ENCODE measurements around the gene SLC22A16. TPM values are rescaled to one million over a fixed set of nuclear protein-coding genes. Genes with fewer than 3 reads are reported as not detected.

The SLC22A16 gene
- total and polyA plus RNA-seq, 2 experiments from 2014 or later = not detected

GRCh38 chr6:110462884-110463481 lies 13.4 kb downstream of the SLC22A16 start:
- H3K36me3 ChIP-seq (replicated peaks; ENCODE audit: insufficient read depth, low read depth) = no peaks in the 10 kb centered on the region
- no peaks in the 10 kb centered on the region for H3K9me2 ChIP-seq (replicated peaks; ENCODE audit: insufficient read depth)
- no peak for DNase-seq (ENCODE audit: low spot score)
- no peaks in the 10 kb centered on the region for H3K4me1 ChIP-seq (ENCODE audit: insufficient read depth)
- no peak overlapping the region for H3K4me2 ChIP-seq
- TF ChIP-seq EZH2 (IDR thresholded peaks at IDR 0.05; ENCODE audit: borderline replicate concordance) (no peak), CTCF (IDR thresholded peaks at IDR 0.05; ENCODE audit: poor library complexity) (no peak), EZH2phosphoT487 (IDR thresholded peaks at IDR 0.05; ENCODE audit: low read depth, severe bottlenecking, unreplicated experiment) (no peak)
- WGBS (ENCODE audit: low lambda C conversion rate, missing lambda C conversion rate) = 90% methylated on average over 2 of the region's 2 CpGs
- H3K79me2 ChIP-seq = no peaks in the 10 kb centered on the region
- no peak overlapping the region for H3K27ac ChIP-seq
- H4K20me1 ChIP-seq (ENCODE audit: insufficient read depth, poor library complexity, severe bottlenecking) = no peaks in the 10 kb centered on the region
- H3K27me3 ChIP-seq = no peaks in the 10 kb centered on the region
- no peak overlapping the region for H3K4me3 ChIP-seq
- H2AFZ ChIP-seq = no peak overlapping the region
- peaks cover 4% of the 10 kb centered on the region for H3K9me3 ChIP-seq (ENCODE audit: low read depth)

DNA sequence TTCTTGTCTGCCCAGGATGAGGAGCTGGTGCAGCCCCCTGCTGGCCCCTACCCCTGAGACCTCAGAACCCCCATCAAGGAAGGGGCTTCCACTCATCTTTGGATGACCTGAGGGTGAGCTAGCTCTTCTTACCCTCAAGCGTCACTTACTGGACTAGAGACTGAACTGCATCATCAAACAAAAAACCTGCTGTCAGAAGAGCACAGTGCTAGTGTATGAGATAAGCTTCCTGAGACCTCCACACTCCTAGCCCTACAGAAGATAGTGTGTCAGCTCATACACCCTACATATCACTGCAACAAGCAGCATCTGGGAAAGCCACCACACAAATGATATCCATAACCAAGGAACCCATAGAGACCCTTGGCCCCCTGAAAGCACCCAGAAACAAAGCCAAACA lies 15.0 kb downstream of the SLC22A16 start:
- Histone ChIP-seq H2AFZ (no peak overlapping the region), H3K27me3 (no peaks in the 10 kb centered on the region), H3K4me3 (no peak overlapping the region), H3K79me2 (no peaks in the 10 kb centered on the region), H4K20me1 (ENCODE audit: insufficient read depth, poor library complexity, severe bottlenecking) (no peaks in the 10 kb centered on the region), H3K9me3 (ENCODE audit: low read depth) (peaks cover 4% of the 10 kb centered on the region), H3K27ac (no peak overlapping the region), H3K4me1 (ENCODE audit: insufficient read depth) (no peaks in the 10 kb centered on the region), H3K9me2 (replicated peaks; ENCODE audit: insufficient read depth) (no peaks in the 10 kb centered on the region), H3K36me3 (replicated peaks; ENCODE audit: insufficient read depth, low read depth) (no peaks in the 10 kb centered on the region), H3K4me2 (no peak overlapping the region)
- 84% methylated on average over 1 of the region's 1 CpG for WGBS (ENCODE audit: low lambda C conversion rate, missing lambda C conversion rate)
- no peak for TF ChIP-seq EZH2 (IDR thresholded peaks at IDR 0.05; ENCODE audit: borderline replicate concordance)
- no peak for TF ChIP-seq EZH2phosphoT487 (IDR thresholded peaks at IDR 0.05; ENCODE audit: low read depth, severe bottlenecking, unreplicated experiment)
- no peak for TF ChIP-seq CTCF (IDR thresholded peaks at IDR 0.05; ENCODE audit: poor library complexity)
- no peak for DNase-seq (ENCODE audit: low spot score)

DNA sequence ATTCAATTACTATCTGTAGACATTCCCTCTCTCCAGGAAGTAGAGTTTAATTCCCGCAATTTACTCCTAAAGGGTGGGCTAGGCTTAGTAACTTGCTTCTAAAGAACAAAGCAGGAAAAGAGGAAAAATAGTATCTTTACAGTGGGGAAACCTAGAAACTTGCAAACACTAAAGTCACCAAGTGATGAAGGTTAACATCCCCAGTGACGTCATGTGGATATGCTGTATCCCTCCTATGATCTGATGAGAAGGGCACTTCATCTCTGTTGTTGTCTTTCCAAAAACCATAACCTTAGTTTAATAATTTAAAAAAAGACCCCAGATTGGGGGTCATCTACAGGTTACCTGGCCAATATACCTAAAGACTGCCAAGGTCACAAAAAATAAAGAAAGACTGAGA lies 17.3 kb downstream of the SLC22A16 start:
- H3K9me3 ChIP-seq (ENCODE audit: low read depth) = peaks cover 4% of the 10 kb centered on the region
- 92% methylated on average over 2 of the region's 2 CpGs for WGBS (ENCODE audit: low lambda C conversion rate, missing lambda C conversion rate)
- DNase-seq (ENCODE audit: low spot score) = no peak
- no peaks in the 10 kb centered on the region for H3K9me2 ChIP-seq (replicated peaks; ENCODE audit: insufficient read depth)
- TF ChIP-seq EZH2 (IDR thresholded peaks at IDR 0.05; ENCODE audit: borderline replicate concordance) = no peak
- TF ChIP-seq CTCF (IDR thresholded peaks at IDR 0.05; ENCODE audit: poor library complexity) = no peak
- no peak for TF ChIP-seq EZH2phosphoT487 (IDR thresholded peaks at IDR 0.05; ENCODE audit: low read depth, severe bottlenecking, unreplicated experiment)
- no peaks in the 10 kb centered on the region for H3K4me1 ChIP-seq (ENCODE audit: insufficient read depth)
- no peak overlapping the region for H2AFZ ChIP-seq
- no peaks in the 10 kb centered on the region for H3K79me2 ChIP-seq
- no peak overlapping the region for H3K4me2 ChIP-seq
- no peaks in the 10 kb centered on the region for H4K20me1 ChIP-seq (ENCODE audit: insufficient read depth, poor library complexity, severe bottlenecking)
- no peak overlapping the region for H3K27ac ChIP-seq
- no peaks in the 10 kb centered on the region for H3K27me3 ChIP-seq
- H3K4me3 ChIP-seq = no peak overlapping the region
- no peaks in the 10 kb centered on the region for H3K36me3 ChIP-seq (replicated peaks; ENCODE audit: insufficient read depth, low read depth)
